ENCODE results near the gene DNHD1.

- TF ChIP-seq CTCF (conservative IDR thresholded peaks at IDR 0.05) (no peak), ZFX (IDR thresholded peaks at IDR 0.05) (peak; percentile 58; the same call in 1 of the 2 replicates)
Measured at GRCh38 chr11:6481012-6481923, 15.8 kb upstream of the DNHD1 start, which contains the start of the genes ARFIP2 and TIMM10B.
